Natural killer cell treated with Interleukin-12 subunit alpha and Interleukin-12 subunit beta and Interleukin-15 and Interleukin-18, amount 100 ng/mL, for 72 hours (primary cell): ENCODE measurements around the gene BMP7. TPM values are rescaled to one million over a fixed set of nuclear protein-coding genes. Genes with fewer than 3 reads are reported as not detected.
"Not testable (repeated sequence)": the region's sequence is repeated elsewhere in the genome, so short reads cannot be mapped to it uniquely, and the experiment has no call there.

Experiments
- ATAC-seq, 2 donors: fragments of 150-1000 bp; cut with Tn5 transposase in 1 of 2; sonication (Bioruptor Pico), chemical (Tn5 transposase) in 1 of 2; 2 replicates each; pipeline ENCODE4 v1.10.0; 2021
- DNase-seq: peaks from one replicate; pipeline ENCODE4 v3.0.0; 2022; ENCODE audit warnings: low spot score
- H3K27ac Mint-ChIP-seq, 2 donors: 1 replicate in 1 of 2; 2 replicates in 1 of 2; pipeline ENCODE4 v1.8.0; 2022; ENCODE audit warnings: mixed read lengths in 2 of 2, mild to moderate bottlenecking in 1 of 2, moderate library complexity in 1 of 2
- H3K27me3 Mint-ChIP-seq, 2 donors: 1 replicate in 1 of 2; 2 replicates in 1 of 2; pipeline ENCODE4 v1.8.0; 2022; ENCODE audit warnings: mixed read lengths in 2 of 2
- H3K36me3 Mint-ChIP-seq: one replicate; pipeline ENCODE4 v1.8.0; 2022; ENCODE audit warnings: mixed read lengths
- H3K4me1 Mint-ChIP-seq, 2 donors: 1 replicate in 1 of 2; 2 replicates in 1 of 2; pipeline ENCODE4 v1.8.0; 2022; ENCODE audit warnings: low read depth in 2 of 2, mixed read lengths in 2 of 2, mild to moderate bottlenecking in 1 of 2
- H3K4me3 Mint-ChIP-seq: one replicate; pipeline ENCODE4 v1.8.0; 2022; ENCODE audit warnings: mixed read lengths
- H3K9me3 Mint-ChIP-seq: 2 replicates; pipeline ENCODE4 v1.8.0; 2022; ENCODE audit warnings: mixed read lengths
- total RNA-seq, 2 donors: library from RNA; stranded (reverse); gene quantifications; one replicate each; pipeline ENCODE4 v1.2.3, GENCODE V29; 2022

The BMP7 gene
- total RNA-seq, 2 donors from 2014 or later = not detected

- Mint-ChIP-seq H3K27me3 (peaks cover 0 to 5% of the 10 kb centered on the region in 2 donors), H3K4me3 (no peak overlapping the region), H3K4me1 (no peaks in the 10 kb centered on the region), H3K27ac (no peak overlapping the region), H3K36me3 (no peaks in the 10 kb centered on the region), H3K9me3 (no peaks in the 10 kb centered on the region)
- no peak for DNase-seq
- no peak for ATAC-seq
Observed at GRCh38 chr20:57195023-57195422, 71.4 kb downstream of the BMP7 start.

GRCh38 chr20:57194154-57194553 is 72.3 kb downstream of the BMP7 start:
- DNase-seq (no peak), ATAC-seq (no peak)
- Mint-ChIP-seq H3K9me3 (no peaks in the 10 kb centered on the region), H3K27ac (no peak overlapping the region), H3K27me3 (peaks cover 0 to 5% of the 10 kb centered on the region in 2 donors), H3K36me3 (no peaks in the 10 kb centered on the region), H3K4me1 (no peaks in the 10 kb centered on the region), H3K4me3 (no peak overlapping the region)

GRCh38 chr20:57193094-57193493 is 73.3 kb downstream of the BMP7 start:
- Mint-ChIP-seq H3K27me3 (peaks cover 0 to 5% of the 10 kb centered on the region in 2 donors), H3K36me3 (no peaks in the 10 kb centered on the region), H3K4me3 (no peak overlapping the region), H3K9me3 (no peaks in the 10 kb centered on the region), H3K4me1 (no peaks in the 10 kb centered on the region), H3K27ac (no peak overlapping the region)
- ATAC-seq = no peak
- DNase-seq = no peak

GRCh38 chr20:57192311-57192710 is 74.1 kb downstream of the BMP7 start:
- H3K4me1 Mint-ChIP-seq = no peaks in the 10 kb centered on the region
- DNase-seq (no peak), ATAC-seq (no peak)

GRCh38 chr20:57191265-57191638 is 75.2 kb downstream of the BMP7 start:
- H3K27me3 Mint-ChIP-seq, H3K4me3 Mint-ChIP-seq, H3K9me3 Mint-ChIP-seq, DNase-seq, H3K27ac Mint-ChIP-seq, H3K4me1 Mint-ChIP-seq, ATAC-seq, H3K36me3 Mint-ChIP-seq: not testable (repeated sequence)

More at GRCh38 chr20:57192311-57192710, 74.1 kb downstream of the BMP7 start:
- Mint-ChIP-seq H3K9me3 (no peaks in the 10 kb centered on the region), H3K36me3 (no peaks in the 10 kb centered on the region), H3K4me3 (no peak overlapping the region), H3K27ac (no peak overlapping the region), H3K27me3 (peaks cover 0 to 5% of the 10 kb centered on the region in 2 donors)

- H3K27ac Mint-ChIP-seq = no peak overlapping the region
- no peaks in the 10 kb centered on the region for H3K4me1 Mint-ChIP-seq
- peaks cover 0 to 5% of the 10 kb centered on the region in 2 donors for H3K27me3 Mint-ChIP-seq
- no peak overlapping the region for H3K4me3 Mint-ChIP-seq
- H3K36me3 Mint-ChIP-seq = no peaks in the 10 kb centered on the region
- H3K9me3 Mint-ChIP-seq = no peaks in the 10 kb centered on the region
- ATAC-seq (peak; percentile 25 to 49), DNase-seq (no peak)
Observed at GRCh38 chr20:57190536-57191264, 75.7 kb downstream of the BMP7 start.

GRCh38 chr20:57189713-57190112 is 76.7 kb downstream of the BMP7 start:
- H3K27me3 Mint-ChIP-seq = peaks cover 4 to 6% of the 10 kb centered on the region in 2 donors
- H3K4me1 Mint-ChIP-seq = no peaks in the 10 kb centered on the region
- H3K27ac Mint-ChIP-seq = no peak overlapping the region
- H3K9me3 Mint-ChIP-seq = no peaks in the 10 kb centered on the region
- H3K4me3 Mint-ChIP-seq = no peak overlapping the region
- ATAC-seq (peak; percentile 10 to 38), DNase-seq (no peak)
- no peaks in the 10 kb centered on the region for H3K36me3 Mint-ChIP-seq

GRCh38 chr20:57188576-57189079 is 77.8 kb downstream of the BMP7 start:
- H3K4me3 Mint-ChIP-seq = no peak overlapping the region
- no peaks in the 10 kb centered on the region for H3K9me3 Mint-ChIP-seq
- no peak overlapping the region for H3K27ac Mint-ChIP-seq
- DNase-seq = no peak
- H3K27me3 Mint-ChIP-seq = peaks cover 2 to 6% of the 10 kb centered on the region in 2 donors
- H3K4me1 Mint-ChIP-seq = no peaks in the 10 kb centered on the region
- no peak for ATAC-seq
- no peaks in the 10 kb centered on the region for H3K36me3 Mint-ChIP-seq

- ATAC-seq = no peak
- no peaks in the 10 kb centered on the region for H3K4me1 Mint-ChIP-seq
- no peak overlapping the region for H3K4me3 Mint-ChIP-seq
- peaks cover 2 to 6% of the 10 kb centered on the region in 2 donors for H3K27me3 Mint-ChIP-seq
- no peaks in the 10 kb centered on the region for H3K36me3 Mint-ChIP-seq
- no peak for DNase-seq
- H3K9me3 Mint-ChIP-seq = no peaks in the 10 kb centered on the region
- H3K27ac Mint-ChIP-seq = no peak overlapping the region
Observed at GRCh38 chr20:57188056-57188455, 78.4 kb downstream of the BMP7 start.

- no peak for ATAC-seq
- Mint-ChIP-seq H3K27ac (no peak overlapping the region), H3K4me1 (no peaks in the 10 kb centered on the region), H3K27me3 (peaks cover 2 to 6% of the 10 kb centered on the region in 2 donors), H3K4me3 (no peak overlapping the region), H3K9me3 (no peaks in the 10 kb centered on the region), H3K36me3 (no peaks in the 10 kb centered on the region)
- no peak for DNase-seq
Observed at GRCh38 chr20:57187068-57187634, 79.3 kb downstream of the BMP7 start.

GRCh38 chr20:57186192-57186591 is 80.2 kb downstream of the BMP7 start:
- Mint-ChIP-seq H3K4me3 (no peak overlapping the region), H3K27ac (no peak overlapping the region), H3K9me3 (no peaks in the 10 kb centered on the region), H3K36me3 (no peaks in the 10 kb centered on the region), H3K27me3 (peaks cover 2 to 6% of the 10 kb centered on the region in 2 donors), H3K4me1 (no peaks in the 10 kb centered on the region)
- ATAC-seq (no peak), DNase-seq (no peak)

GRCh38 chr20:57185188-57185743 is 81.2 kb downstream of the BMP7 start:
- ATAC-seq (no peak), DNase-seq (no peak)
- Mint-ChIP-seq H3K4me1 (no peaks in the 10 kb centered on the region), H3K36me3 (no peaks in the 10 kb centered on the region), H3K4me3 (no peak overlapping the region), H3K9me3 (no peaks in the 10 kb centered on the region), H3K27me3 (peaks cover 0 to 6% of the 10 kb centered on the region in 2 donors), H3K27ac (no peak overlapping the region)

GRCh38 chr20:57183457-57184009 is 82.9 kb downstream of the BMP7 start:
- DNase-seq = no peak
- no peaks in the 10 kb centered on the region for H3K4me1 Mint-ChIP-seq
- no peaks in the 10 kb centered on the region for H3K36me3 Mint-ChIP-seq
- no peak for ATAC-seq
- no peak overlapping the region for H3K4me3 Mint-ChIP-seq
- no peaks in the 10 kb centered on the region for H3K9me3 Mint-ChIP-seq
- no peak overlapping the region for H3K27ac Mint-ChIP-seq
- H3K27me3 Mint-ChIP-seq = peaks cover 2 to 6% of the 10 kb centered on the region in 2 donors

GRCh38 chr20:57181639-57182038 is 84.8 kb downstream of the BMP7 start:
- ATAC-seq (no peak), DNase-seq (no peak)
- Mint-ChIP-seq H3K9me3 (no peaks in the 10 kb centered on the region), H3K27me3 (peaks cover 11 to 20% of the 10 kb centered on the region in 2 donors), H3K27ac (no peak overlapping the region), H3K4me1 (no peaks in the 10 kb centered on the region), H3K36me3 (no peaks in the 10 kb centered on the region), H3K4me3 (no peak overlapping the region)
